Islet precursor cell (in vitro differentiated cells): ENCODE measurements around the gene CSAD.

Experiments
- DNase-seq: peaks from one replicate; pipeline ENCODE4 v3.0.0-alpha.2; 2018

Gene CSAD, protein sequence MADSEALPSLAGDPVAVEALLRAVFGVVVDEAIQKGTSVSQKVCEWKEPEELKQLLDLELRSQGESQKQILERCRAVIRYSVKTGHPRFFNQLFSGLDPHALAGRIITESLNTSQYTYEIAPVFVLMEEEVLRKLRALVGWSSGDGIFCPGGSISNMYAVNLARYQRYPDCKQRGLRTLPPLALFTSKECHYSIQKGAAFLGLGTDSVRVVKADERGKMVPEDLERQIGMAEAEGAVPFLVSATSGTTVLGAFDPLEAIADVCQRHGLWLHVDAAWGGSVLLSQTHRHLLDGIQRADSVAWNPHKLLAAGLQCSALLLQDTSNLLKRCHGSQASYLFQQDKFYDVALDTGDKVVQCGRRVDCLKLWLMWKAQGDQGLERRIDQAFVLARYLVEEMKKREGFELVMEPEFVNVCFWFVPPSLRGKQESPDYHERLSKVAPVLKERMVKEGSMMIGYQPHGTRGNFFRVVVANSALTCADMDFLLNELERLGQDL

DNA sequence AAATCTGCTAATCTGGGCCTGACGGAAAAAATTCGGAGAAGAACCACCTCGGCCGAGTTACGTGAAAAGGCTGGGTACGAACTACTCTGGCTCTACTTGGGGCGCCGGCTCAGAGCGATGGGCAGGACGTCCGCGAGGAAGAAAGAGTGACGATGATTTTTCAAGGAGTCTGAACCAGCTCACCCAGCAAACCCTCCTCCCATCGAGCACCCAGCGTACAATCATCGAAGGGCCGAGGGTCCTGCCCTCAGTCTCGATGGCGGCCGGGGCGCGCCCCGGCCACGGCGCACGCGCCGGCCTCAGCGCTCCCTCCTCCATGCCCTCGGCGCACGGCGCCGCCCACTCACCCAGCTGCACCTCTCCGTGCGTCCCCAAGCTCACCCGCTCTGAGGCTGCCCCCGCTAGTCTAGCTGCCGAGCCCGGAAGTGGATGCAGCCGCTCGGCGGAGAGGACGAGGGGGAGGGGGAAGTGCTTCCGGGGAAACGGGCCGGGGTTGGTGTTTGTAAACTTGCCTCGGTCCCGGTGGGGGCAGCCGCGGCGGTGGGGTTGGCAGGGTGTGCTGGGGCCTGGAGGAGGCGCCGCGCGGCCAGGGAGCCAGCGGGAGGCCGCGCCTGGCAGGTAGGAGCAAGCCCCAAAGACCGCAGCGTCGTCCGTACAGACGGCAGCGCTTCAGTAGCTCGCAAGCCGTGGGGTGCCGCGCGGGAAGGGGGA is at the start of gene CSAD, which contains the start of gene ZNF740:
Gene CSAD, minus strand, starts transcription at position 706 of the 711 bp plus-strand sequence. CDS start 7,455 bp downstream, outside the sequence.
Gene ZNF740, plus strand, starts transcription at position 503 of the 711 bp plus-strand sequence. CDS start 1,262 bp downstream, outside the sequence.
- peak; percentile 100 for DNase-seq

DNA sequence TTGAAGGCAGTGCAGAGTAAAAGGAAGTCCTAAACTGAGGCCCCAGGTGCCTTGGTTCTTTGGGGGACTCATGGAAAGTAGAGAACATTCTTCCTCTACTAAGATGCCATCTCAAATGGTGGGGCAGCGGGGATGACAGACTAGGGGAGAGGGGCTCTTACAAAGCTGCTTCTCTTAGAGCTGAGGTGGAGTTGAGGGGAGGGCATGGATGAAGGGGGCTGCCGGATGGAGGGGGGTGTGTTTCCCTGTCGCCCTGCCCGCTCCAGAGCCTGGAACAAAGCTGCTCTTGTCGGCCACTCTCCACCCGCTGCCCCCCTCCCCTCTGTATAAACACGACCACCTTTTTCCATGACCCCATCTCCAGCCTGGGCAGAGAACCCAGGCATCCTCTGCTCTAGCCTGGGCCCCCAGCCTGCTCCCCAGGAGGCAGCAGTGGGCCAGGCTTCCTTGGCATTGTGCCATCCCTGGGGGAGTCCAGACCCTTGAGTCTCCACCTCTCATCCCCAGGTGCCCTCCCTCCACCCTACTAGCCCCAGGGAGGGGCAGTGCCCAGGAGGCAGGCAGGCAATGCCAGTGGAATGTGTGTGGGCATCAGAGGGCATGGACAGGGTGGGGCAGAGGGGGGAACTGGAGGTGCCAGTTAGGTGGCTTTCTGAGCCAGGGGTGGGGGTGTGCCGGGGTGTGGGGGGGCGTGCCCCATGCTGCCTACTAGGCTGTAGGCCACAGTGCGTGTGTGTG is 49.6 kb upstream of the CSAD start:
- DNase-seq: peak; percentile 46

DNA sequence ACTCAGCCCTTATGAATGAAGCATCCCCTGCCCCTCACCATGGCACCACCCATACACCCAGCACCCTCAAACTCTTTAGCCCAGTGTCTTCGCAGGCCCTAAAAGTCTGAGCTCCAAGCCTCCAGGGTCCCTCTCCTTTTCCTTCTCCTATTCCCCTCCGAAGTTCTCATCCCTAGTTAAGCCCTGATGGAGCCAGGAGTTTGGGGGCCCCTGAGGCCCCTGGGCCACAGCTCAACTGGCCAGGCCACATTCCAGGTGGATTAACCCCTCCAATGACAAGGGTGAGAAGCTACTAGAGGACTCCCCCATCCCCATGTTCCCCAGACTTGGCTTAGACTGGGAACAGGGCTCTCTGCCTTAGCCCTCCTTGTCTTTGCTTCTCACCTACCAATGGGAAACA is 48.7 kb upstream of the CSAD start:
- peak; percentile 52 for DNase-seq

DNA sequence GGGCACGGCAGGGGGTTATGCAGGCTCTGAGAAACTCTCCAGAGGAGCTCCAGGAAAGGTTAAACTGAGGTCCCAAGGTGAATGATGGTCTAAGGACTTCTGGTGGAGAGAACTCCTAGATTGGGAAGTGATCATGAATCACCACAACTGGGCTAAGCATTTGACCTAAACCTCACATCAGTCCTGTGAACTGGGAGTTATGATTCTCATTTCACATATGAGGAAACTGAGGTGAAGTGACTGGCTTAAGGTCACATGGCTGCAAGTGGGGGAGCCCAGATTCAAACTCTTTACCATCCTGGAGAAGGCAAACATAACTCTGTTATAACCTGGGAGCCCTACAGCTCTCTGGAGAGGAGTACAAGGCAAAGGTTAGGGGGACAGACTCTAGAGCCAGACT is 47.1 kb upstream of the CSAD start:
- peak; percentile 27 for DNase-seq

DNA sequence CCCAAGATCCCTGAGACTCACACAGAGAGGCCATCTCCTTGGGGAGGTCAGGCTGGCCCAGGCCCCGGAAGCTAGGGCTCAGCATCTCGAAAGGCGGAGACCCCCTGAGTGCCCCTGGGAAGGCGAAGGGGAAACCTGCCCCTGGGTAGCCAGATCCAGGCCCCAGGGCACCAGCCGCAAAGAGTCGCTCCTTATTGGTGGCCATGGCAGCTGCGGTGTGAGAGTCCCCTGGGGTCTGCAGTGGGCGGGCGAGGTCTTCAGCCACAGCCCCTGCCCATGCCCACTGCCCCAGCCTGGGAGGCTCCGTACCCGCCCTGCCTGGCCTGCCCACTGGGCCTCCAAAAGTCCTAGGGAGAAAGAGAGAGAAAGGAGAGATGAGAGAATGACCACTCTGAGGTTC is 46.6 kb upstream of the CSAD start:
- peak; percentile 50 for DNase-seq

DNA sequence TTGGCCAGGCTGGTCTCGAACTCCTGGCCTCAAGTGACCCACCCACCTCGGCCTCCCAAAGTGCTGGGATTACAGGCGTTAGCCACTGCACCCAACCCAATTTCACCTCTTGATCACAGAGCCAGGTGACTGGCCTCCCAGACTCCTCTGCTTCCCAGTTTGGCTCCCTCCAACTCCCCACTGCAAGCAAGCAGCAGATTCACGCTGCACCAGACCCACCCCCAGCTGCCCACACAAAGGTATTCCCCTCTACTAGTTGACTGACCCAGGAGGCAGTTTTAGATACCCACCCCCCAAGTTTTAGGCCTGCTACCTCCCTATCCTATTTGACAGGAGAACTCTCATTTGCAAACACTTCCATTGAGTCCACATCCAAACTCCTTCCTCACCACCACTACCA is 46.1 kb upstream of the CSAD start:
- DNase-seq: no peak

DNA sequence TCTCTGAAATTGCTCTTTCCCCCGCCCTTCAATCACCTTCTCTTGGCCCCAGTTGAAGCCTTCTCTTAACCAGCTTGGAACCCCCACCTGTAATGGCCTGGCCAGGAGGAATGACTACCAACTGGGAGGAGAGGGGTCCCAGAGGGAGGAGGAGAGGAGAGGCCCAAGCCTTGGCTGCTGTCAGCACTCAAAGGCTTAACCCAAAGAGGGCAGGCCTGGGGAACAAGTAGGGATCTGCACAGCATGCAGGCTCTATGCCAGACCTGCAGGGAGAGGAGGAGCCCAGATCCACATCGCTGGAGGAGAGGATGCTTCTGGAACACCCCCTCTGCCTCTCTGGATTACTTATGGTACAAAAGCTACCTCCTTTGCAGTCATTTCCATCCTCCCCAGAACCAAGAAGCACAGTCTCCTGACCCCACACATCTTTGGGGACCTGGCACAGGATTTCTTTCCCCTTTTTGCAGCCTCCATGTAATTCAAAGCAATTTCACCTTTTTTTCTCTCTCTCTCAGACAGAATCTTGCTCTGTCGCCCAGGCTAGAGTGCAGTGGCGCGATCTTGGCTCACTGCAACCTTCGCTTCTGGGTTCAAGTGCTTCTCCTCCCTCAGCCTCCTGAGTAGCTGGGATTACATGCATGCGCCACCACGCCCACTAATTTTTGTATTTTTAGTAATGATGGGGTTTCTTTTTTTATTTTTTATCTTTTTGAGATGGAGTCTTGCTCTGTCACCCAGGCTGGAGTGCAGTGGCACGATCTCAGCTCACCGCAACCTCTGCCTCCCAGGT is 45.1 kb upstream of the CSAD start:
- peak; percentile 69 for DNase-seq

DNA sequence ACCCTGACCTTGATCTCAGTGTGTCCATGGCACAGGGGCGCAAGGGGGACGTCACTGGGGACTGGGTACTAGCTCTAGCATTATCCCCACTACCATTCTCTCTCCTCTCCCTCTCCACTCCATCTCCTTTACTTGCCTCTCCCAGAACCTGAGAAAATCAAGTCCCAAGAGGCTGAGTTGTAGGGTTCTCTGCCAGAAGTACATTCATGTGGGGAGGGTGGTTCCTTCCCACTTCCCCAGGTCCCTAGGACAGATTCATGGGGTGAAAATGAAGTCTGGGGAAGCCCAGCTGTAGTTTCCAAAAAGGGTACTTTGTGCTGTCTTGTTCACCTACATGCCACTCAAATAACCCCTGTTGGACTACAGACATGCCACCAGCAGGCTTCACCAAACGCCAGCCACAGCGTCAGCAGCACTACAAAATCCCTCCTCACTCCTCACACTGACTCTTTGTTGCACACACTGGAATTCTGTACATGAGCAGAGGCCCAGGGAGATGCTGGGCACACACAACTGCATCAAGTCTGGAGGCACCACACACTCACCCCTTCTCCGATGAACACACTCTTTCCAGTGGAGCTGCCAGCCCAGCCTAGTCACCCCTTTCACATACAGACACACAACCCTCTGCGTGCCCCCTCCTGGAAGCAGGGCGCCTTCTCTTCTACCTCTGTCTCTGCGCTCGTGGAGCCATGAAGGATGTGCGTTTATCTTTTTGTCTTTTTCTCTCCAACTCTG is 44.3 kb upstream of the CSAD start:
- peak; percentile 62 for DNase-seq

DNA sequence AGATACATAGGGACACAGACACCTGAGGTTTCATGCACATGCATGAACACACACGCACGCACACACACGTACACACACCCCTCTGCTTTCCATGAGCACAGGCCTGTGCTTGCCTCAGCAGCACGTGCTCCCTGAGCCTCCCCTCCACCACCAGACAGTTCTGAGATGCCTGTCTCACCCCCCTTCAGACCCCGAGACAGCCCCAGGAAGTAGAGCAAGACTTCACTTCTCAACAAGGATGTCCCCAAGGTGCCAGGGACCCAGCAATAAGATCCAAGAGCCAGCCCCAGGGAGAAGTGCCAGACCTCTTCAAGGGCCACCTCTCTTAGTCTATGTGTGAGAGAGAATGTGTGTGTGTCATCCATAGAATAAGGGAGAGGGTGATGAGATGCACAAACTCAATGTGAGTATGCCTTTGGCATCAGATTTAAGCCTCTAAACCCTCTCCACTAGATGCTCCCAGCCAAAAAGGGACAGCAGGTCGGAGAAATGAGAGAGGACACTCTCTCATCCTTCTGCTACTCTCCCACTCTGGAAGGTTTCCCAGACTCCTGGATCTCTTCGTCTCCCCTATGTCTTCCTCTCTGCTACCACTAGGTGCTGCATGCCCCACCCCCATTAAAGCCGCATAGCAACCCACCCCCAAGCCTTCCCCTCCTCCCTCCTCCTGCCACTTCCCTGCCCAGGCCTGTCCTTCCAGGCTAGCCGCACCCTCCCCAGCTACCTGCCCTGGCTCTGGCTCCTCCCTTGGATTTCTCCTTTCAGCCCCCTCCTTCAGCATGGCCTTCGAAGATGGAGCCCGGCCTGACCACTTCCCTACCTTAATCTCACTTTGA is 43.6 kb upstream of the CSAD start:
- peak; percentile 95 for DNase-seq

DNA sequence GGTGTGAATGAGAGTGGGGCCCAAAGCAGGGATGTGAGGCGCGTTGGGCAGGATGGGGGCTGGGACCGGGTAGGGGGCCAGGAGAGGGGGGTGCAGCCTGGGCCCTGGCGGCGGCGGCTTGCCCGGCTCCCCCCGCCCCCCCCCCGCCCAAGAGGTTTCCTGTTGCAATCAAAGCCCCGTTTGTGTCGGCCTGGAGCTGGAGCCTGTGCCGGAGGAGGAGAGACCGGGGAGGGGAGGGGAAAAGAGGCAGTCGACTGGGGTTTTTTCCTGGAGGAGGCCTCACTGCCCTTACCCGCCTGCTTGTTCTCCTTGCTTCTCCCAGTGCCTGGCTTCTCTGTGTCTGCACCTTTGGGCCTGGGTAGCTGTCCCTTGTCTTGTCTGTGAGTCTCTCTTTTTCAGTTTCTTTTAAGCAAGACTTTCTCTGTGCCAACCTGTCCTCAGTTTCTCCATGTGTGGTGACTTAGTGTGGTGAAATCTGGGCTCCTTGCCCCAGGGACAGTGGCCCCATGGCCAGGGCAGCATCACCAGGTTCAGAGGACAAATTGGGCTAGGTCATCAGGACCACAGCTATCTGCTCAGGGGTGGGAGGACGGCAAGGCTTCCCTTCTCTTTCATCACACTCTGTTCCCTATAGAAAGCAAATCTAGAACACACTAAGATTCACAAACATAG is 42.8 kb upstream of the CSAD start:
- peak; percentile 90 for DNase-seq

DNA sequence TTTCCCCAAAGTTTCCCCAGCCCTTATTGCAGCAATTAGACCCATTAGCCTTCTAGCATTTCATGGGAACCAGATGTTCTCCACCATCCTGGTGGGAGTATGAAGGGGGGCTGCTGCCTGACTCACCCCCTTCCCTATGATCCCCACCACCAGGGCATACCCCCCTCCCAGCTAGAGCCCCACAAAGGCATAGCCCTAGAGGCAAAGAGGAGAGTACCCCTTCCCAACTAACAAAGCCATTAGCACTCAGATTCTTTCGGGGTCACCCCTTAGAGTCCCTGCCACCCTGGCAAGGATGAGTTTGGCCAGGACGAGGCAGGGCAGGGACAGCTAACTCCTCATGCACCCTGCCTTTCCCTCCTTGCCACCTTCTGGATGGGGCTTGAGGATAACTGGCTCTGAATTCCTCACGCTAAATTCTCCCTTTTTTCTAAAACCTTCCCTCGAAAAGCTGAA is 42.1 kb upstream of the CSAD start:
- peak; percentile 60 for DNase-seq

DNA sequence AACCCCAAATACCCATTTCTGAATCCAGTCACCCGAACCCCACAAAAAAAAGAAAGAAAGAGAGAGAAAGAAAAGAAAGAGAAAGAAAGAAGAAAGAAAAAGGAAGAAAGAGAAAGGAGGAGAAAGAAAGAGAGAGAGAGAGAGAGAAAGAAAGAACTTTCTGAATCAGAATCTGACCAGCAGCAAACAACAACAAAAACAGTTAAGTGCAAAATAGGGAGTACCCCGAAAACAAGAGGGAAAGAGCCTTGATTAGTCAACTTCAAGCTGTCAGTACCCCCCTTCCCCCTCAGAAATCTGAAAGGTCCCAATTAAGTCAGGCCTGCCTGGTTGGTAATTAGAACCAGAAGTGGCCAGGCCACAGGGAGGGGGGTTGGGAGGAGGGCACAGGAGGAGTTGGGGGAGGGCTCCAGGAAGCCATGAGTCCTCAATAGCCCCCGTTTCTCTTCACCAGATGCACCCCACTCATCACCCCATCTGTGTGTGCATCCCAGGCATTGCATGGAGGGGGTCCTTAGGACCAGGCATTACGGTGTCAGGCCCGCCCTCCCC is 41.5 kb upstream of the CSAD start:
- DNase-seq: no peak

DNA sequence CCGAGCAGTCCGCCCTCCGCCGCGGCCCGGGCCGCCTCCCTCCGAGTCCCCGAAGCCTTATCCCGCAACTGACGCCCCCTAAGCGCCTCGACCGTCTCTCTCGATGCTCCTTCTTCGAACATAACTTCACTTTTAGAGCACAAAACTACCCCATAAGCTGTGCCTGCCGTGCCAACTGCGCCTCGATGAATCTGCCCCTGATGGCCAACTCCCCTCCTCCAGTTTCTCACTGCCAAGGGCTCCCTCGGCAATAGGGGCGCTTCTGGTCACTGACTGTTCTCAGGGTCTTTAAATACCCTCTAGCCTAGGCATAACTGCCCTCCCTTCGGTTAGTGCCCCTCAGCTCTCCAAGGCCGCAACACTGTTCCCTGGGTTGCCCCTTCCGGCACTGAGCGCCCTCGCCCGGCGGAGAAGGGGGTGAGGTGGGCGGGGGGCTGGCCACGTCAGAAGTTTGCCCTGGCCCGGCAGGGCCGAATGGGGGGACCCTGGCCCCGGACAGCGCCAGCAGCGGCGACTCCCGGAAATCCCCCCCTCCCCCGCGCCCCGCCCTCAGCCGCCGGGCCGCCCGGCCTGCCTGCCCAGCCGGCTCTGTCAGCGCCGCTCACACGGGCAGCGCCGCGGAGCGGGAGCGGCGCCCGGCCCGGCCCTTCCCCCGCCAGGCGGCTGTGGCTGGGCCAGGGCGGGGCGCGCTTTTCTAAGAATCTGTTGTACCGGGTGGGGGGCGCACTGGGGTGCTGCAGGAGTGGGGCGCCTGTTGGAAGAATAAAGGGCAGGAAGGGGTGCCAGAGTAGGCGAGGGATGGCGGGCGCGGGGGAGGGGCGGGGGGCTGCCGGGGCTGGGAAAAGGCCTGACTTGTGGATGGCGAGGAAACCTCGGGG is 40.7 kb upstream of the CSAD start:
- peak; percentile 91 for DNase-seq

DNA sequence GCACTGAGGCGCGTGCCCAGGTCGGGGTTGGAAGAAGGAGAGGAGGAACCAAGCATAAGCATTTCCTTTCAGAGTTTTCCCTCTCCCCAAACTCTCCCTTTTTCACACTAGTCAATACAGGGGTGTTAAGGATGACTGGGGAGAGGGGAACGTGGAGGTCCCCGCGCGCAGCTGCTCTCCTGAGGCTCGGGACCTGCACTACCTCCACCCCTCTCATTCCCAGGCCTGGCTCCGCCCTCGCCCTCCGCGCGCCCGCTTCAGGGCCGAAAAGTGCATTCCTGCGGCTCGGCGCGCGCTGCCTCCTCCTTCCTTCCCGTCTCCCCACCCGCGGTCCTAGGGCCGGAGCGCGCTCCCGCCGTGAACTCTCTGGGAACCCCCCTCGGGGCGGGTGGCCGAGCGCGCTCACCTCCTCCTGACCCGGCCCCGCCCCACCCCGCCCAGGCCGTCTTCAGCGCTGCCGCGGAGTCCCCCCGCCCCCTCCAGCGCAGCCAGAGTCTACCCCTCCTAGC is 40.0 kb upstream of the CSAD start:
- peak; percentile 99 for DNase-seq

DNA sequence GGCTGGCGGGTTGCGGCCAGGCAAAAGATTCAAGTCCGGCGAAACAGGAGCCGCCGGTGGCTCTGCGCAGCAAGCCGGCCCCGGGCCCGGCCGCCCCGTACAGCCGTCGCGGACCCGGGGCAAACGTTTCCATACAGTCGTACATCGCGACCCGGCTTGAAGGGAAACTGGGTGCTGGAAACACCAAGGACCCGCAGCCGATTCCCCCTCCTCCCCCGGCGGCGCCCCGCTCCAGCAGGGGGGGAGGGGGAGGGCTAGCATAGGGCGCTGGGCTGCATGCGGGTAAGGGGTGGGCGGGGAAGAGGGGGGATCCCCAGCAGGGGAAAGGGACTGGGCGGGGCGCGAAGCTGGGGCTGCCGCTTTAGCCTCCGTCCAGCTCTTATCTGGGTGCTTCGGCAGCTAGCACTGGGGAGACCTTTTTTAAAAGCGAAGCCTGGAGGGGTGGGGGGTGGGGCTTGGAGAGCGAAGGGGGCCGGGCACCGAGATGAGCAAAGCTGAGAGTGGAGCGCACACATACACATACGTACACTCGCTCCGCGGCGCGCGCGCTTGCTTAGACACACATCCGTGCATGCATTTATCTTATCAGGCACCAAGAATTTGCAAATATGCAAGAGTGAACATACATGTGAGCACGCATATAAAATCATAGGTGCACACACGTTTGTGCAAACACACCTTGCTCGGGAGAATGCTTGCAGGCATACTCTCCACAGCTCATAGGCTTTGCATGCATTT is 39.4 kb upstream of the CSAD start:
- DNase-seq: peak; percentile 84

DNA sequence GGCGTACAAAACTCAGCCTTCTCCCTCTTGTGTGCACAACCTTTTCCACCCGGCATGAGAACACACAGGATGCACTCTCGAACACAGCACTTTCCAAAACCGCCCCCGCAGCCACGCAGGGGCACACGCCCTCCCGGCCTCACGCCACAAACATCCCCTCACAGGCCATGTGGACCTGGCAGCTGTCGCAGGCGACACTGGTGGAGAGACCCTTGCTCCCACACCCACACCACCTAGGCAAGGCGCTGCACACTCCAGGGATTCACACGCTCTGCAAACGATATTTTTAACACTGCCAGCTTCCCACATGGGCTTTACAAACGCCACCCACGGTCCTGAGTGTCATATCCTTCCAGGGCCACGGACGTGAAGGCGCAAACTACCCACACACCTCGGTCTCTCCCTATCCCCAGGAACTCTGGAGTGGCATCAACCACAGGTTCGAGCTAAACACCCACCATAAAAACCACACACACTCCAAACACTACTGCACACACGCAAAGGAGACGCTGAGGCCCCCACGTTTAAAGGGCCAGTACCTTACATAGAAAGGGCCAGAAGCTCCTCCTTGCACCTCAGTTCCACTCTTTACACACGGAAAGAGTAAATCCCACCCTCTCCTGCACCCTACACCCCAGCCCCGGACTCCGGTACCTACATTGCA is 38.7 kb upstream of the CSAD start:
- no peak for DNase-seq
